H1 (cell line): ENCODE results near the gene CACNA1C. TPM values are rescaled to one million over a fixed set of nuclear protein-coding genes. Genes with fewer than 3 reads are reported as not detected.

ENCODE experiments used
- CHD1 ChIP-seq: IDR thresholded peaks from 2 replicates; pipeline ENCODE4 v1.6.1; 2012; ENCODE audit warnings: low read depth, low read length, improper control_type of control experiment
- GABPA ChIP-seq: IDR thresholded peaks from 2 replicates; pipeline ENCODE4 v1.6.1; 2011; ENCODE audit warnings: mild to moderate bottlenecking, low read length, moderate library complexity, borderline replicate concordance; ENCODE audit not compliant: insufficient read depth
- KDM1A ChIP-seq: fragments of 200-600, 300-600 bp; sonication (generic); IDR thresholded peaks from 2 replicates; pipeline ENCODE4 v1.7.1; 2016; ENCODE audit warnings: mild to moderate bottlenecking, low read length, borderline replicate concordance
- KDM5A ChIP-seq: fragments of 200-600 bp; IDR thresholded peaks from 2 replicates; pipeline ENCODE4 v1.7.1; 2012; ENCODE audit warnings: mild to moderate bottlenecking, low read length, inconsistent platforms, mixed read lengths
- NANOG ChIP-seq: IDR thresholded peaks from 2 replicates; pipeline ENCODE4 v1.6.1; 2011; ENCODE audit warnings: low read length, low read depth, mild to moderate bottlenecking, inconsistent platforms; ENCODE audit not compliant: insufficient read depth, poor library complexity, severe bottlenecking
- SP1 ChIP-seq: IDR thresholded peaks from 2 replicates; pipeline ENCODE4 v1.6.1; 2011; ENCODE audit warnings: low read depth, low read length
- polyA plus RNA-seq, 7 experiments: library from polyadenylated mRNA; depleted of rRNA in 3 of 7; stranded (reverse) in 5 of 7; unstranded in 2 of 7; fragments of >200 nt in 5 of 7; fragments of 200-250 nt in 2 of 7; gene quantifications; 1 replicate in 5 of 7; 2 replicates in 1 of 7; 4 replicates in 1 of 7; pipeline versions ENCODE4 v1.2.1 to v1.2.3, GENCODE V29; 2011 to 2013; ENCODE audit warnings: missing spikeins in 2 of 7, mixed read lengths in 2 of 7
- total RNA-seq: library from RNA; stranded (reverse); fragmentation: NEBNext Ultra II Directional; extraction: Animal tissue kit (Norgen Biotek cat#: 25700); gene quantifications from 2 replicates; pipeline ENCODE4 v1.2.1, GENCODE V29; 2021
- TF ChIP-seq, protein P1 (sequence below): IDR thresholded peaks from 2 replicates; pipeline ENCODE4 v1.6.1; 2012; ENCODE audit warnings: inconsistent platforms

The CACNA1C gene
- total and polyA plus RNA-seq, 2 of the 8 experiments (the other 6 are each of a cell fraction or from before 2014, with no cell fraction given), result 1.3 TPM

GRCh38 chr12:2231011-2231595 lies 178.3 kb downstream of the CACNA1C start (continued):
- TF ChIP-seq, protein P1, sequence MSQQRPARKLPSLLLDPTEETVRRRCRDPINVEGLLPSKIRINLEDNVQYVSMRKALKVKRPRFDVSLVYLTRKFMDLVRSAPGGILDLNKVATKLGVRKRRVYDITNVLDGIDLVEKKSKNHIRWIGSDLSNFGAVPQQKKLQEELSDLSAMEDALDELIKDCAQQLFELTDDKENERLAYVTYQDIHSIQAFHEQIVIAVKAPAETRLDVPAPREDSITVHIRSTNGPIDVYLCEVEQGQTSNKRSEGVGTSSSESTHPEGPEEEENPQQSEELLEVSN, result no peak
- no peak for TF ChIP-seq KDM5A
- TF ChIP-seq SP1, result no peak
- no peak for TF ChIP-seq NANOG
- TF ChIP-seq CHD1, result no peak
- no peak for TF ChIP-seq KDM1A
- TF ChIP-seq GABPA, result no peak
- TF ChIP-seq, all 59 proteins: peak for 0
